Measurements from ENCODE around the gene PDPN. TPM values are rescaled to one million over a fixed set of nuclear protein-coding genes. Genes with fewer than 3 reads are reported as not detected.

The PDPN gene
- total RNA-seq, 1 donor from 2014 or later = 59.2 TPM

GRCh38 chr1:13593511-13594131 is 10.0 kb downstream of the PDPN start:
- Histone ChIP-seq H3K4me3 (ENCODE audit: insufficient read depth, low read depth, low read length) (no peak overlapping the region), H3K4me1 (ENCODE audit: insufficient read depth, low read length) (peaks cover 16% of the 10 kb centered on the region), H4K20me1 (ENCODE audit: insufficient read depth, low read length) (no peaks in the 10 kb centered on the region), H3K36me3 (ENCODE audit: insufficient read depth, low read length) (no peaks in the 10 kb centered on the region), H2AFZ (ENCODE audit: low read depth, low read length) (peak overlapping the region; percentile 29), H3K27ac (ENCODE audit: low read depth, low read length) (peak overlapping the region; percentile 84), H3K4me2 (ENCODE audit: low read length) (peak overlapping the region; percentile 73), H3K27me3 (ENCODE audit: insufficient read depth, low read length) (no peaks in the 10 kb centered on the region), H3K79me2 (ENCODE audit: insufficient read depth, low read length) (peaks cover 14% of the 10 kb centered on the region), H3K9ac (ENCODE audit: low read length) (peak overlapping the region; percentile 64), H3K9me3 (ENCODE audit: insufficient read depth, low read depth, low read length) (no peaks in the 10 kb centered on the region)
- no peak for TF ChIP-seq EZH2 (IDR thresholded peaks at IDR 0.05; ENCODE audit: insufficient read depth, low read length)
- TF ChIP-seq CTCF (IDR thresholded peaks at IDR 0.05; ENCODE audit: insufficient read depth, low read depth, low read length) = no peak
- H3K27me3 Mint-ChIP-seq (ENCODE audit: low read depth, unreplicated experiment) = no peaks in the 10 kb centered on the region
- peaks cover 6% of the 10 kb centered on the region for H3K36me3 Mint-ChIP-seq (ENCODE audit: low read depth, unreplicated experiment)
- FAIRE-seq = no peak
- H3K4me1 Mint-ChIP-seq (ENCODE audit: low read depth, unreplicated experiment) = peaks cover 16% of the 10 kb centered on the region
- peak overlapping the region; percentile 95 for H3K27ac Mint-ChIP-seq (ENCODE audit: unreplicated experiment)
- peaks cover 5% of the 10 kb centered on the region for H3K9me3 Mint-ChIP-seq (ENCODE audit: unreplicated experiment)
- no peak overlapping the region for H3K4me3 Mint-ChIP-seq (ENCODE audit: unreplicated experiment)
- DNase-seq (ENCODE audit: low read depth) = peak; percentile 96

DNA sequence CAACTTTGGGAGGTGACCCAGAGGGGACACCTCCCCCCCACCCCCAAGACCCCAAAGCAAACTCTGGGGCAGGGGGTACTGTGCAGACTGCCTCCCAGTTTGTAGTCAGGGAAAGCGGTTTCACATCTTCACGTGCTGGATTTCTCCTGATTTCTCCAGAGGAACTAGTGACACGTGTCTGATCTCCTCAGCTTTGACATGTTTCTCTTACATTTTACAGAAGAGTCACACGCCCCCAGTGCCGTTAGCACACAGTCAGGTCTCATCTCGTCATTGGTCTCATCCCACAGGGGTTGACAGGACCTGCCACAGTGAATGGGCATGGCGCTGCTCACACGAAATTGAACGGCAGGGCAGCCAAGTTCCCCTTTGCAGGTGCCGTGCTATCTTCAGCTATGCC is 11.8 kb downstream of the PDPN start:
- H3K27me3 Mint-ChIP-seq (ENCODE audit: low read depth, unreplicated experiment) = no peaks in the 10 kb centered on the region
- H3K36me3 Mint-ChIP-seq (ENCODE audit: low read depth, unreplicated experiment) = peaks cover 4% of the 10 kb centered on the region
- Histone ChIP-seq H3K36me3 (ENCODE audit: insufficient read depth, low read length) (no peaks in the 10 kb centered on the region), H4K20me1 (ENCODE audit: insufficient read depth, low read length) (no peaks in the 10 kb centered on the region), H3K27ac (ENCODE audit: low read depth, low read length) (no peak overlapping the region), H3K4me2 (ENCODE audit: low read length) (no peak overlapping the region), H3K9me3 (ENCODE audit: insufficient read depth, low read depth, low read length) (no peaks in the 10 kb centered on the region), H3K4me1 (ENCODE audit: insufficient read depth, low read length) (peaks cover 24% of the 10 kb centered on the region), H3K9ac (ENCODE audit: low read length) (no peak overlapping the region), H3K4me3 (ENCODE audit: insufficient read depth, low read depth, low read length) (no peak overlapping the region), H3K79me2 (ENCODE audit: insufficient read depth, low read length) (peaks cover 4% of the 10 kb centered on the region), H3K27me3 (ENCODE audit: insufficient read depth, low read length) (no peaks in the 10 kb centered on the region), H2AFZ (ENCODE audit: low read depth, low read length) (no peak overlapping the region)
- H3K27ac Mint-ChIP-seq (ENCODE audit: unreplicated experiment) = peak overlapping the region; percentile 86
- peaks cover 5% of the 10 kb centered on the region for H3K9me3 Mint-ChIP-seq (ENCODE audit: unreplicated experiment)
- H3K4me1 Mint-ChIP-seq (ENCODE audit: low read depth, unreplicated experiment) = peaks cover 16% of the 10 kb centered on the region
- FAIRE-seq (no peak), DNase-seq (ENCODE audit: low read depth) (no peak)
- TF ChIP-seq EZH2 (IDR thresholded peaks at IDR 0.05; ENCODE audit: insufficient read depth, low read length) (no peak), CTCF (IDR thresholded peaks at IDR 0.05; ENCODE audit: insufficient read depth, low read depth, low read length) (no peak)
- no peak overlapping the region for H3K4me3 Mint-ChIP-seq (ENCODE audit: unreplicated experiment)

- Mint-ChIP-seq H3K4me1 (ENCODE audit: low read depth, unreplicated experiment) (peaks cover 16% of the 10 kb centered on the region), H3K36me3 (ENCODE audit: low read depth, unreplicated experiment) (no peaks in the 10 kb centered on the region), H3K27ac (ENCODE audit: unreplicated experiment) (no peak overlapping the region), H3K9me3 (ENCODE audit: unreplicated experiment) (peaks cover 3% of the 10 kb centered on the region), H3K27me3 (ENCODE audit: low read depth, unreplicated experiment) (no peaks in the 10 kb centered on the region), H3K4me3 (ENCODE audit: unreplicated experiment) (no peak overlapping the region)
- Histone ChIP-seq H2AFZ (ENCODE audit: low read depth, low read length) (no peak overlapping the region), H3K4me2 (ENCODE audit: low read length) (no peak overlapping the region), H3K9me3 (ENCODE audit: insufficient read depth, low read depth, low read length) (no peaks in the 10 kb centered on the region), H3K4me3 (ENCODE audit: insufficient read depth, low read depth, low read length) (no peak overlapping the region), H3K36me3 (ENCODE audit: insufficient read depth, low read length) (no peaks in the 10 kb centered on the region), H3K27ac (ENCODE audit: low read depth, low read length) (no peak overlapping the region), H3K9ac (ENCODE audit: low read length) (no peak overlapping the region), H3K27me3 (ENCODE audit: insufficient read depth, low read length) (no peaks in the 10 kb centered on the region), H4K20me1 (ENCODE audit: insufficient read depth, low read length) (peaks cover 5% of the 10 kb centered on the region), H3K79me2 (ENCODE audit: insufficient read depth, low read length) (no peaks in the 10 kb centered on the region), H3K4me1 (ENCODE audit: insufficient read depth, low read length) (peaks cover 24% of the 10 kb centered on the region)
- no peak for DNase-seq (ENCODE audit: low read depth)
- no peak for TF ChIP-seq EZH2 (IDR thresholded peaks at IDR 0.05; ENCODE audit: insufficient read depth, low read length)
- no peak for TF ChIP-seq CTCF (IDR thresholded peaks at IDR 0.05; ENCODE audit: insufficient read depth, low read depth, low read length)
- no peak for FAIRE-seq
These were observed 13.5 kb downstream of the PDPN start for GRCh38 chr1:13597166-13597565.
